Upper lobe of left lung (tissue), 4 donors: ENCODE data around the gene TRIP13.

Experiments used
- CTCF ChIP-seq, 6 experiments: fragments of 450-650 bp in 4 of 6; fragments of 200-600 bp in 2 of 6; sonication (generic) in 2 of 6; IDR thresholded peaks; one replicate each; pipeline ENCODE4 v1.5.1; 2016 to 2019; ENCODE audit warnings: antibody characterized with exemption in 6 of 6
- EP300 ChIP-seq, 4 donors: sonication (generic); formaldehyde crosslinking; IDR thresholded peaks; one replicate each; pipeline ENCODE4 v1.5.1; 2017; ENCODE audit warnings: antibody characterized with exemption in 4 of 4, control low read depth in 2 of 4
- POLR2A ChIP-seq, 4 donors: fragments of 450-650 bp; IDR thresholded peaks; one replicate each; pipeline ENCODE4 v1.5.1; 2016 to 2017; ENCODE audit warnings: antibody characterized with exemption in 4 of 4, mild to moderate bottlenecking in 2 of 4
- POLR2AphosphoS5 ChIP-seq, 2 donors: sonication (generic); formaldehyde crosslinking; IDR thresholded peaks; one replicate each; pipeline ENCODE4 v1.5.1; 2017; ENCODE audit warnings: antibody characterized with exemption in 2 of 2

- no peak for TF ChIP-seq CTCF (IDR thresholded peaks at IDR 0.05)
- no peak for TF ChIP-seq POLR2AphosphoS5 (IDR thresholded peaks at IDR 0.05)
- no peak for TF ChIP-seq POLR2A (IDR thresholded peaks at IDR 0.05)
- TF ChIP-seq EP300 (IDR thresholded peaks at IDR 0.05): no peak
These were observed 18.9 kb downstream of the TRIP13 start for GRCh38 chr5:911601-912000.
